HUES64 (cell line): ENCODE measurements around the gene IFT122.

Experiments
- H3K27ac ChIP-seq: 2 replicates; pipeline ENCODE4 v1.7.0; 2013; ENCODE audit warnings: low read depth, low read length, inconsistent platforms
- H3K27me3 ChIP-seq: 2 replicates; pipeline ENCODE4 v1.6.1; 2013; ENCODE audit warnings: mild to moderate bottlenecking, low read length; ENCODE audit not compliant: insufficient read depth
- H3K36me3 ChIP-seq: 2 replicates; pipeline ENCODE4 v1.6.1; 2013; ENCODE audit warnings: mild to moderate bottlenecking, low read length; ENCODE audit not compliant: insufficient read depth
- H3K4me1 ChIP-seq: 2 replicates; pipeline ENCODE4 v1.6.1; 2013; ENCODE audit warnings: mild to moderate bottlenecking, low read length, moderate library complexity; ENCODE audit not compliant: insufficient read depth
- H3K4me3 ChIP-seq: 2 replicates; pipeline ENCODE4 v1.5.1; 2013; ENCODE audit warnings: mild to moderate bottlenecking, low read length, moderate library complexity
- H3K9ac ChIP-seq: 2 replicates; pipeline ENCODE4 v1.6.1; 2013; ENCODE audit warnings: mild to moderate bottlenecking, low read depth, low read length
- H3K9me3 ChIP-seq: 2 replicates; pipeline ENCODE4 v1.6.1; 2013; ENCODE audit warnings: low read depth, low read length; ENCODE audit not compliant: insufficient read depth
- WGBS: fragments of 150-250, 120-280 bp; methylation state at CpG from one replicate; pipeline ENCODE4 v1.1.7; 2013; ENCODE audit warnings: missing lambda C conversion rate; 5-methylcytosine and 5-hydroxymethylcytosine counted together

IFT122 gene

GRCh38 chr3:129460572-129460971 lies 20.5 kb downstream of the IFT122 start:
- 84% methylated on average over 2 of the region's 2 CpGs for WGBS
- no peak overlapping the region for H3K27ac ChIP-seq
- H3K27me3 ChIP-seq, result no peaks in the 10 kb centered on the region
- H3K9ac ChIP-seq, result no peak overlapping the region
- H3K4me1 ChIP-seq, result no peaks in the 10 kb centered on the region
- peaks cover 38% of the 10 kb centered on the region for H3K36me3 ChIP-seq
- H3K4me3 ChIP-seq, result no peak overlapping the region
- H3K9me3 ChIP-seq, result no peaks in the 10 kb centered on the region

DNA sequence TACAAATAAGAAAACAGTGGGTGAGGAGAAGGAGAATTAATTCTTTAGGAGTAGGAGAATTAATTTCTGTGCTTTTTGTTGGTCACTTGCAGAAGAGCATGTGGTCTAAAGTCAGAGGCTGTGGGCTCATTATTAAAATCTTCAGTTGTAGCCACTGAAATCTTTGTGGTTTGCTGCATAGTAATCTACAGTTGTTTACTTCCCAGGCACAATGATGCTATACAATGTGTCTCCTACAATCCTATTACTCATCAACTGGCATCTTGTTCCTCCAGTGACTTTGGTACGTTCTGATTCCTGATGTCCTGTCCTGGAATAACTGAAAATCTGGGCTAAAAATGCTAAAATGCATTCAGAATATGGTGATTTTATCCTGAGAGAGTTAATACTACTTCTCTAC lies 21.0 kb downstream of the IFT122 start:
- Histone ChIP-seq H3K4me1 (no peaks in the 10 kb centered on the region), H3K36me3 (peaks cover 34% of the 10 kb centered on the region), H3K9me3 (no peaks in the 10 kb centered on the region), H3K27me3 (no peaks in the 10 kb centered on the region), H3K27ac (no peak overlapping the region), H3K4me3 (no peak overlapping the region), H3K9ac (no peak overlapping the region)
- 94% methylated on average over 1 of the region's 1 CpG for WGBS

- H3K9me3 ChIP-seq, result no peaks in the 10 kb centered on the region
- no peak overlapping the region for H3K9ac ChIP-seq
- H3K4me3 ChIP-seq, result no peak overlapping the region
- WGBS, result 97% methylated on average over 6 of the region's 6 CpGs
- no peaks in the 10 kb centered on the region for H3K4me1 ChIP-seq
- no peaks in the 10 kb centered on the region for H3K27me3 ChIP-seq
- H3K27ac ChIP-seq, result no peak overlapping the region
- H3K36me3 ChIP-seq, result peaks cover 32% of the 10 kb centered on the region
These were observed 21.6 kb downstream of the IFT122 start for GRCh38 chr3:129461461-129462146.

- Histone ChIP-seq H3K4me3 (no peak overlapping the region), H3K9ac (no peak overlapping the region), H3K9me3 (no peaks in the 10 kb centered on the region), H3K27me3 (no peaks in the 10 kb centered on the region), H3K36me3 (peaks cover 36% of the 10 kb centered on the region), H3K4me1 (no peaks in the 10 kb centered on the region), H3K27ac (no peak overlapping the region)
- 95% methylated on average over 3 of the region's 3 CpGs for WGBS
These were observed 22.4 kb downstream of the IFT122 start for GRCh38 chr3:129462361-129462968.

DNA sequence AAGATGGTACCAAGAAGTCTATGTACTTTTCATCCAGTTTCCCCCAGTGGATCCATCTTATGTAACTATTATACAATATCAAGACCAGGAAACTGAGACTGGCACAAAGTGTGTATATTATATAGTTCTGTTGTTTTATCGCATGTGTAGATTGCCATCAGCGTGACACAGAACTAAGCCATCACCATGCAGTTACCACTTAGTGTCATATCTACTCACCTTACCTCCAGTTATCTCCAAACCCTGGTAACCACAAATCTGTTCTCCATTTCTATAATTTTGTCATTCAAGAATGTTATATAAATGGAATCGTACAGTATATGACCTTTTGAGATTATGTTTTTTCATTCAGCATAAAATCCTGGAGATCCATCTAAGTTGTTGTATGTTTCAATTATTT lies 23.1 kb downstream of the IFT122 start:
- Histone ChIP-seq H3K27me3 (no peaks in the 10 kb centered on the region), H3K27ac (no peak overlapping the region), H3K9ac (no peak overlapping the region), H3K4me1 (no peaks in the 10 kb centered on the region), H3K4me3 (no peak overlapping the region), H3K36me3 (peaks cover 39% of the 10 kb centered on the region), H3K9me3 (no peaks in the 10 kb centered on the region)
- WGBS, result 92% methylated on average over 3 of the region's 3 CpGs

DNA sequence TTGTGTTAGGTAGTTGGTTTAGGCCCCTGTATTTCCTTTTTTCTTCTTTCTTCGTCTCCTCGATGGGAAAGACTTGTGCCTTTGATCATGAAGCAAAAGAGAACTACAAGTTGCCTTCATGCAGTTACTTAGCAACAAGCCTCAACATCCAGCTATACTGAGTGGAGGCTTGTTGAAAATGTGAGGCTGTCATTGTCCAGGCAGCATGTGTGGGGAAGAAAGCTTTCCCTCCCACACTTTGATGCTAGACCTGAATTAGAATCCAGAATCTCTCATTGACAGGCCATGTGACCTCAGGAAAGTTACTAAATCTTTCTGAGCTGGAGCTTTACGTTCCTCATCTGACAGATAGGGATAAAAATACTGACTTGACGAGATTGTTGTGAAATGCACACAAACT lies 23.7 kb downstream of the IFT122 start:
- no peak overlapping the region for H3K27ac ChIP-seq
- H3K36me3 ChIP-seq, result peaks cover 40% of the 10 kb centered on the region
- no peak overlapping the region for H3K4me3 ChIP-seq
- H3K9me3 ChIP-seq, result no peaks in the 10 kb centered on the region
- H3K27me3 ChIP-seq, result no peaks in the 10 kb centered on the region
- no peak overlapping the region for H3K9ac ChIP-seq
- 87% methylated on average over 4 of the region's 4 CpGs for WGBS
- H3K4me1 ChIP-seq, result no peaks in the 10 kb centered on the region

- H3K9me3 ChIP-seq, result no peaks in the 10 kb centered on the region
- WGBS, result 92% methylated on average over 1 of the region's 1 CpG
- H3K4me1 ChIP-seq, result no peaks in the 10 kb centered on the region
- no peaks in the 10 kb centered on the region for H3K27me3 ChIP-seq
- H3K36me3 ChIP-seq, result peaks cover 48% of the 10 kb centered on the region
- no peak overlapping the region for H3K9ac ChIP-seq
- H3K4me3 ChIP-seq, result no peak overlapping the region
- H3K27ac ChIP-seq, result no peak overlapping the region
These were observed 27.9 kb downstream of the IFT122 start for GRCh38 chr3:129467932-129468331.

DNA sequence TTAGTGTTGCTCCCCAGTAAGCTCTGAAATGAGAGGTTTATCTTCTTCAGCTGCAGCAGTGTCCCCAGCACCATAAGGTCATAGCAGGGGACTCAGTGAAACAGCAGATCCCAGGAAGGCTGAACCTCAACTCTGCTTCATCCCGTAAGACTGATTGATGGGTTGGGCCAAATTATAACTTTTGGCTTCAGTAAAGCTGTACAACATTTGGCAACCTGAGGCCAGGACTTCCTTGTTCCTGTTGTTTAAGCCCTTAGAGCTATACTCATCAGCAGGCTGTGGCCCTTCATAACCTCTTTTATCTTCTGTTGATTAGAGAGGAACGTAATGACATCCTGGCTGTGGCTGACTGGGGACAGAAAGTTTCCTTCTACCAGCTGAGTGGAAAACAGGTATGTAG lies 29.0 kb downstream of the IFT122 start:
- Histone ChIP-seq H3K4me3 (no peak overlapping the region), H3K9me3 (no peaks in the 10 kb centered on the region), H3K9ac (no peak overlapping the region), H3K27ac (no peak overlapping the region), H3K27me3 (no peaks in the 10 kb centered on the region), H3K4me1 (no peaks in the 10 kb centered on the region), H3K36me3 (peaks cover 44% of the 10 kb centered on the region)
- WGBS, result 94% methylated on average over 2 of the region's 2 CpGs

- Histone ChIP-seq H3K36me3 (peaks cover 37% of the 10 kb centered on the region), H3K27ac (no peak overlapping the region), H3K9ac (no peak overlapping the region), H3K27me3 (no peaks in the 10 kb centered on the region), H3K9me3 (no peaks in the 10 kb centered on the region), H3K4me3 (no peak overlapping the region), H3K4me1 (no peaks in the 10 kb centered on the region)
- 97% methylated on average over 2 of the region's 2 CpGs for WGBS
These were observed 30.8 kb downstream of the IFT122 start for GRCh38 chr3:129470861-129471260.

GRCh38 chr3:129473067-129473768 lies 33.2 kb downstream of the IFT122 start:
- WGBS, result 94% methylated on average over 4 of the region's 4 CpGs
- H3K9ac ChIP-seq, result no peak overlapping the region
- H3K36me3 ChIP-seq, result peaks cover 46% of the 10 kb centered on the region
- no peaks in the 10 kb centered on the region for H3K9me3 ChIP-seq
- no peak overlapping the region for H3K4me3 ChIP-seq
- no peaks in the 10 kb centered on the region for H3K4me1 ChIP-seq
- no peak overlapping the region for H3K27ac ChIP-seq
- no peaks in the 10 kb centered on the region for H3K27me3 ChIP-seq

DNA sequence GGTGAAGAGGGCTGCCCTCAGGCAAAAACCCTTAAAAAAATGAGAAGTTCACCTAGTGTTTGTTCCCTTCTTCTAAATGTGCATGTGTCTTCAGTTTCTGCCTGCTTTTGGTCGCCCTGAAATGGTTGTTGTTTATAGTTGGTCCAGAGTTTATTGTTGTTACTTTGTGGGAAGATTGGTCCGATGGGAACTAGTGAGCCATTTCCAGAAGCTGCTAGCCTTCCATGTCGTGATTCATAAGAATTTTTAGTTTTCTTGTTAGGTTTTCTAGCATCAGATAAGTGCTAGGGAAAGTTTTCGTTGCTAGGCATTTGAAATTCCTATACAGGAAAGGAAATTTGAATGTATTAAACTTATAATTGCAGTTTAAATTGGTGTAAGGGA lies 33.7 kb downstream of the IFT122 start:
- no peaks in the 10 kb centered on the region for H3K4me1 ChIP-seq
- H3K4me3 ChIP-seq, result no peak overlapping the region
- no peak overlapping the region for H3K9ac ChIP-seq
- H3K36me3 ChIP-seq, result peaks cover 49% of the 10 kb centered on the region
- H3K9me3 ChIP-seq, result no peaks in the 10 kb centered on the region
- no peak overlapping the region for H3K27ac ChIP-seq
- H3K27me3 ChIP-seq, result no peaks in the 10 kb centered on the region
- WGBS, result 94% methylated on average over 4 of the region's 4 CpGs
